GM23338 (cell line): Measurements from ENCODE around the gene FUT8. TPM values are rescaled to one million over a fixed set of nuclear protein-coding genes. Genes with fewer than 3 reads are reported as not detected.

Experiments
- ATAC-seq: fragments of 200-7000 bp; cut with Tn5 transposase; 3 replicates; pipeline ENCODE4 v1.9.1; 2020
- DNase-seq: peaks from one replicate; pipeline ENCODE4 v3.0.0-alpha.2; 2015; ENCODE audit warnings: low spot score
- H2AFZ ChIP-seq: fragments of 200-600 bp; sonication (generic); 2 replicates; pipeline ENCODE4 v1.8.0; 2016; ENCODE audit warnings: antibody characterized with exemption, mild to moderate bottlenecking, moderate library complexity
- H3F3A ChIP-seq: fragments of 200-600 bp; sonication (generic); replicated peaks from 2 replicates; pipeline ENCODE4 v1.8.0; 2017; ENCODE audit warnings: antibody characterized with exemption, mixed run types, low read depth
- H3K27ac ChIP-seq: fragments of 200-600 bp; sonication (generic); 2 replicates; pipeline ENCODE4 v1.6.1; 2016; ENCODE audit warnings: low read depth
- H3K27me3 ChIP-seq: fragments of 200-600 bp; sonication (generic); 2 replicates; pipeline ENCODE4 v1.8.0; 2016; ENCODE audit warnings: mild to moderate bottlenecking, mixed run types, moderate library complexity; ENCODE audit not compliant: insufficient read depth
- H3K36me3 ChIP-seq: fragments of 200-600 bp; sonication (generic); 2 replicates; pipeline ENCODE4 v1.8.0; 2016; ENCODE audit warnings: mild to moderate bottlenecking; ENCODE audit not compliant: insufficient read depth
- H3K4me1 ChIP-seq: fragments of 200-600 bp; sonication (generic); 2 replicates; pipeline ENCODE4 v1.8.0; 2016; ENCODE audit warnings: mild to moderate bottlenecking, moderate library complexity; ENCODE audit not compliant: insufficient read depth
- H3K4me2 ChIP-seq: fragments of 200-600 bp; sonication (generic); 2 replicates; pipeline ENCODE4 v1.7.1; 2017; ENCODE audit warnings: mixed run types
- H3K4me3 ChIP-seq: fragments of 200-600 bp; sonication (generic); 2 replicates; pipeline ENCODE4 v1.6.1; 2016; ENCODE audit warnings: mixed run types
- H3K79me2 ChIP-seq: fragments of 200-600 bp; sonication (generic); replicated peaks from 2 replicates; pipeline ENCODE4 v1.8.0; 2017; ENCODE audit warnings: mild to moderate bottlenecking; ENCODE audit not compliant: insufficient read depth
- H3K9me2 ChIP-seq: fragments of 200-600 bp; sonication (generic); 2 replicates; pipeline ENCODE4 v1.8.0; 2017; ENCODE audit not compliant: insufficient read depth
- H4K20me1 ChIP-seq: fragments of 200-600 bp; sonication (generic); replicated peaks from 2 replicates; pipeline ENCODE4 v1.8.0; 2017; ENCODE audit warnings: mild to moderate bottlenecking; ENCODE audit not compliant: insufficient read depth
- H3K27ac Mint-ChIP-seq: 2 replicates; pipeline ENCODE4 v1.8.0; 2020; ENCODE audit warnings: inconsistent platforms, mild to moderate bottlenecking, moderate library complexity, mixed read lengths
- H3K27me3 Mint-ChIP-seq: 3 replicates; pipeline ENCODE4 v1.8.0; 2022; ENCODE audit warnings: low read depth, mild to moderate bottlenecking, moderate library complexity, mixed read lengths, inconsistent platforms; ENCODE audit not compliant: insufficient read depth, poor library complexity
- H3K36me3 Mint-ChIP-seq: 3 replicates; pipeline ENCODE4 v1.8.0; 2021; ENCODE audit warnings: low read depth, mild to moderate bottlenecking, inconsistent platforms, moderate library complexity, mixed read lengths
- H3K4me1 Mint-ChIP-seq: 3 replicates; pipeline ENCODE4 v1.8.0; 2020; ENCODE audit warnings: mild to moderate bottlenecking, inconsistent platforms, mixed read lengths
- H3K4me3 Mint-ChIP-seq: 3 replicates; pipeline ENCODE4 v1.8.0; 2021; ENCODE audit warnings: moderate library complexity, mild to moderate bottlenecking, inconsistent platforms, mixed read lengths
- H3K9me3 Mint-ChIP-seq: 3 replicates; pipeline ENCODE4 v1.8.0; 2020; ENCODE audit warnings: moderate library complexity, mild to moderate bottlenecking, inconsistent platforms, mixed read lengths
- CTCF ChIP-seq, 2 experiments: fragments of 200-600 bp in 1 of 2; sonication (generic) in 1 of 2; conservative IDR thresholded peaks; 2 replicates each; pipeline versions ENCODE4 v1.5.1 to v1.6.1; 2016 to 2017; ENCODE audit warnings: antibody characterized with exemption in 2 of 2, low read depth in 2 of 2, mild to moderate bottlenecking in 2 of 2, moderate library complexity in 1 of 2
- EZH2 ChIP-seq: fragments of 200-600 bp; sonication (generic); IDR thresholded peaks from one replicate; pipeline ENCODE4 v1.8.0; 2017; ENCODE audit warnings: antibody characterized with exemption, mild to moderate bottlenecking, low read depth; ENCODE audit not compliant: unreplicated experiment
- EZH2phosphoT487 ChIP-seq: fragments of 200-600 bp; sonication (generic); IDR thresholded peaks from one replicate; pipeline ENCODE4 v1.8.1; 2018; ENCODE audit warnings: antibody characterized with exemption; ENCODE audit not compliant: unreplicated experiment
- JUNB ChIP-seq: IDR thresholded peaks from one replicate; pipeline ENCODE4 v1.6.1; 2016; ENCODE audit warnings: antibody characterized with exemption; ENCODE audit not compliant: unreplicated experiment
- NANOG ChIP-seq: IDR thresholded peaks from 2 replicates; pipeline ENCODE4 v1.6.1; 2016; ENCODE audit warnings: antibody characterized with exemption, borderline replicate concordance
- POLR2AphosphoS5 ChIP-seq: IDR thresholded peaks from 2 replicates; pipeline ENCODE4 v1.6.1; 2016; ENCODE audit warnings: antibody characterized with exemption, low read depth
- REST ChIP-seq: IDR thresholded peaks from one replicate; pipeline ENCODE4 v1.6.1; 2018; ENCODE audit warnings: antibody characterized with exemption; ENCODE audit not compliant: unreplicated experiment
- STAT1 ChIP-seq: IDR thresholded peaks from one replicate; pipeline ENCODE4 v1.6.1; 2016; ENCODE audit warnings: antibody characterized with exemption; ENCODE audit not compliant: unreplicated experiment
- ZNF114 ChIP-seq: fragments of 250-450 bp; sonication (Bioruptor Pico); IDR thresholded peaks from 2 replicates; pipeline ENCODE4 v1.5.0; 2020; ENCODE audit warnings: mild to moderate bottlenecking, moderate library complexity
- ZNF331 ChIP-seq: fragments of 250-450 bp; sonication (Bioruptor Pico); IDR thresholded peaks from 2 replicates; pipeline ENCODE4 v1.5.0; 2020; ENCODE audit warnings: low read depth, mild to moderate bottlenecking, moderate library complexity
- polyA plus RNA-seq: library from polyadenylated mRNA; unstranded; fragments of >200 nt; fragmentation: Nextera tagmentation; extraction: Ambion mirVana; gene quantifications from 2 replicates; pipeline ENCODE4 v1.2.1, GENCODE V29; 2016
- total RNA-seq: library from RNA; depleted of rRNA; stranded (reverse); fragments of >200 nt; shearing (Covaris generic); gene quantifications from 2 replicates; pipeline ENCODE4 v1.2.3, GENCODE V29; 2014
- TF ChIP-seq, protein P1 (sequence below): IDR thresholded peaks from 2 replicates; pipeline ENCODE4 v1.6.1; 2016; ENCODE audit warnings: antibody characterized with exemption

FUT8 gene
- total and polyA plus RNA-seq, 2 experiments from 2014 or later, result 8.2 to 23.2 TPM

GRCh38 chr14:65566820-65567522 lies 154.4 kb downstream of the FUT8 start (continued):
- TF ChIP-seq REST (no peak), EZH2phosphoT487 (no peak), ZNF331 (no peak), NANOG (no peak)

GRCh38 chr14:65574611-65575010 lies 162.1 kb downstream of the FUT8 start:
- H3K4me3 Mint-ChIP-seq, result no peak overlapping the region
- ATAC-seq (no peak), DNase-seq (no peak)
- H3K27ac Mint-ChIP-seq, result no peak overlapping the region
- H3K27me3 Mint-ChIP-seq, result peaks cover 1% of the 10 kb centered on the region
- H3K4me1 ChIP-seq, result peaks cover 14% of the 10 kb centered on the region
- H3K27ac ChIP-seq, result no peak overlapping the region
- no peaks in the 10 kb centered on the region for H4K20me1 ChIP-seq
- H3K27me3 ChIP-seq, result no peaks in the 10 kb centered on the region
- no peaks in the 10 kb centered on the region for H3K36me3 Mint-ChIP-seq
- H3K4me2 ChIP-seq, result no peak overlapping the region
- H3K79me2 ChIP-seq, result no peaks in the 10 kb centered on the region
- no peaks in the 10 kb centered on the region for H3K36me3 ChIP-seq
- H3K9me3 Mint-ChIP-seq, result no peaks in the 10 kb centered on the region; the same call in 2 of the 3 replicates
- H3K9me2 ChIP-seq, result no peaks in the 10 kb centered on the region
- H3K4me3 ChIP-seq, result no peak overlapping the region
- no peak overlapping the region for H2AFZ ChIP-seq
- H3F3A ChIP-seq, result no peaks in the 10 kb centered on the region
- H3K4me1 Mint-ChIP-seq, result peaks cover 30% of the 10 kb centered on the region
- no peak for TF ChIP-seq JUNB
- no peak for TF ChIP-seq STAT1
- TF ChIP-seq ZNF331, result no peak
- TF ChIP-seq POLR2AphosphoS5, result no peak
- TF ChIP-seq CTCF (conservative IDR thresholded peaks at IDR 0.05; ENCODE audit: low read depth in 2 of 2), result no peak
- TF ChIP-seq, protein P1, sequence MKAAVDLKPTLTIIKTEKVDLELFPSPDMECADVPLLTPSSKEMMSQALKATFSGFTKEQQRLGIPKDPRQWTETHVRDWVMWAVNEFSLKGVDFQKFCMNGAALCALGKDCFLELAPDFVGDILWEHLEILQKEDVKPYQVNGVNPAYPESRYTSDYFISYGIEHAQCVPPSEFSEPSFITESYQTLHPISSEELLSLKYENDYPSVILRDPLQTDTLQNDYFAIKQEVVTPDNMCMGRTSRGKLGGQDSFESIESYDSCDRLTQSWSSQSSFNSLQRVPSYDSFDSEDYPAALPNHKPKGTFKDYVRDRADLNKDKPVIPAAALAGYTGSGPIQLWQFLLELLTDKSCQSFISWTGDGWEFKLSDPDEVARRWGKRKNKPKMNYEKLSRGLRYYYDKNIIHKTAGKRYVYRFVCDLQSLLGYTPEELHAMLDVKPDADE, result no peak
- no peak for TF ChIP-seq EZH2
- TF ChIP-seq ZNF114 (CRISPR knock-in tag), result no peak
- no peak for TF ChIP-seq EZH2phosphoT487
- TF ChIP-seq REST, result no peak
- TF ChIP-seq NANOG, result no peak
